PC-3 (cell line): ENCODE measurements around the gene CDHR5. TPM values are rescaled to one million over a fixed set of nuclear protein-coding genes. Genes with fewer than 3 reads are reported as not detected.

Source experiments
- ATAC-seq: fragments of 200-7000 bp; cut with Tn5 transposase; 2 replicates; pipeline ENCODE4 v1.9.1; 2020; ENCODE audit warnings: mild to moderate bottlenecking, moderate library complexity
- BruUV-seq: library from RNA; stranded (reverse); fragments of 400-500 nt; replicated peaks from 2 replicates; lab custom pipeline; 2021; lab: Mats Ljungman, UMichigan
- CTCF ChIA-PET: fragments of 300-600 bp; sonication (Branson Sonifier 250); formaldehyde crosslinking; loops from one replicate; lab custom pipeline; 2022; ENCODE audit warnings: antibody characterized with exemption; lab: Charles Lee
- POLR2A ChIA-PET: fragments of 300-600 bp; sonication (Branson Sonifier 250); formaldehyde crosslinking; loops from one replicate; lab custom pipeline; 2022; ENCODE audit warnings: antibody characterized with exemption; ENCODE audit not compliant: unreplicated experiment; lab: Charles Lee
- DNase-seq: peaks from one replicate; pipeline ENCODE4 v3.0.0-alpha.2; 2015
- H2AFZ ChIP-seq: fragments of 300-600 bp; sonication (generic); 2 replicates; pipeline ENCODE4 v1.6.0; 2016; ENCODE audit warnings: antibody characterized with exemption, low read length
- H3F3A ChIP-seq: fragments of 300-600 bp; sonication (generic); one replicate; pipeline ENCODE4 v1.6.0; 2017; ENCODE audit warnings: antibody characterized with exemption, low read length, control low read depth, mild to moderate bottlenecking; ENCODE audit not compliant: unreplicated experiment
- H3K27ac ChIP-seq: fragments of 300-600 bp; sonication (generic); 2 replicates; pipeline ENCODE4 v1.5.1; 2016; ENCODE audit warnings: mild to moderate bottlenecking, low read length
- H3K27me3 ChIP-seq: fragments of 300-600 bp; sonication (generic); 2 replicates; pipeline ENCODE4 v1.6.1; 2016; ENCODE audit warnings: low read length, mixed read lengths
- H3K36me3 ChIP-seq: fragments of 300-600 bp; sonication (generic); 2 replicates; pipeline ENCODE4 v1.6.1; 2016; ENCODE audit warnings: low read depth, mixed run types, low read length, mixed read lengths
- H3K4me1 ChIP-seq: fragments of 300-600 bp; sonication (generic); 2 replicates; pipeline ENCODE4 v1.5.1; 2016; ENCODE audit warnings: low read length; ENCODE audit not compliant: insufficient read depth
- H3K4me2 ChIP-seq: fragments of 300-600 bp; sonication (generic); 2 replicates; pipeline ENCODE4 v1.6.0; 2016; ENCODE audit warnings: low read length
- H3K4me3 ChIP-seq: fragments of 300-600 bp; sonication (generic); 2 replicates; pipeline ENCODE4 v1.5.1; 2016; ENCODE audit warnings: mild to moderate bottlenecking, low read length, mixed read lengths
- H3K79me2 ChIP-seq: fragments of 300-600 bp; sonication (generic); 2 replicates; pipeline ENCODE4 v1.6.1; 2017; ENCODE audit warnings: low read length, mixed read lengths
- H3K9ac ChIP-seq: fragments of 300-600 bp; sonication (generic); 2 replicates; pipeline ENCODE4 v1.6.0; 2016; ENCODE audit warnings: mild to moderate bottlenecking, low read length
- H3K9me2 ChIP-seq: fragments of 300-600 bp; sonication (generic); replicated peaks from 2 replicates; pipeline ENCODE4 v1.6.1; 2016; ENCODE audit warnings: mixed run types, low read length, mixed read lengths
- H3K9me3 ChIP-seq: fragments of 300-600 bp; sonication (generic); 2 replicates; pipeline ENCODE4 v1.6.1; 2016; ENCODE audit warnings: low read length, mixed read lengths
- H4K20me1 ChIP-seq: fragments of 300-600 bp; sonication (generic); 2 replicates; pipeline ENCODE4 v1.6.1; 2016; ENCODE audit warnings: low read length, mixed read lengths
- EZH2 ChIP-seq: fragments of 300-600 bp; sonication (generic); IDR thresholded peaks from one replicate; pipeline ENCODE4 v1.6.1; 2017; ENCODE audit warnings: antibody characterized with exemption, mild to moderate bottlenecking, low read length; ENCODE audit not compliant: unreplicated experiment
- EZH2phosphoT487 ChIP-seq: fragments of 300-600 bp; sonication (generic); IDR thresholded peaks from 2 replicates; pipeline ENCODE4 v1.6.1; 2018; ENCODE audit warnings: mild to moderate bottlenecking, antibody characterized with exemption, low read length, borderline replicate concordance
- intact Hi-C: fragments of 100-400 bp; cut with micrococcal nuclease; formaldehyde crosslinking; loops from 2 replicates; pipeline ENCODE4 v1.9.0; 2023
- total RNA-seq: library from RNA; depleted of rRNA; stranded (reverse); fragments of >200 nt; gene quantifications from 2 replicates; pipeline ENCODE4 v1.2.3, GENCODE V29; 2014
- TF ChIP-seq, protein P1 (sequence below): fragments of 300-600 bp; sonication (generic); conservative IDR thresholded peaks from 2 replicates; pipeline ENCODE4 v1.5.1; 2017; ENCODE audit warnings: antibody characterized with exemption, low read depth, mild to moderate bottlenecking, low read length

CDHR5 gene
- total RNA-seq, 1 experiment from 2014 or later: not detected

DNA sequence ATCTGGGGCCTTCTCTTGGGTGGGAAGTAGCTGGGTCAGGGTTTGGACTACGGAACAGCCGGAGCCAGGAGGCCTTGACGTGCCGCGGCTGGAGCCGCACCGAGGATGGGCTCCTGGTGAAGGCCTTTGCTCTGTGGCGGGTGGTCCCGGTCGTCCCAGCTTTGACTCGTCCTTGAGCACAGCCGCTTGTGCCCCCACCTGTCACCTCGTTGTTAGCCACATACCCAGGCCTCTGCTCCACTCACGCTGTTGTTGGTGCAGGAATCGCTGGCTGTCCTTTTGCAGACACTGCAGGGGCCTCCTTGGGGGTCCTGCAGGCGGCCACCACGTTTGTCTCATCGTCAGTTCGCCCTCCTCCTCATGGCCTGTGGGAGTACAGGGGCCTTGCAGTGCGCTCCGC, 31.4 kb downstream of the CDHR5 start:
- no peak overlapping the region for H3K4me2 ChIP-seq
- no peaks in the 10 kb centered on the region for H4K20me1 ChIP-seq
- H3F3A ChIP-seq: no peaks in the 10 kb centered on the region
- peaks cover 14% of the 10 kb centered on the region for H3K79me2 ChIP-seq
- ChIA-PET CTCF (no interaction called here), POLR2A (no interaction called here)
- no TSS peak for BruUV-seq
- H3K9ac ChIP-seq: no peak overlapping the region
- DNase-seq (no peak), ATAC-seq (no peak)
- no peaks in the 10 kb centered on the region for H3K9me3 ChIP-seq
- H3K4me3 ChIP-seq: no peak overlapping the region
- no peaks in the 10 kb centered on the region for H3K4me1 ChIP-seq
- no peak overlapping the region for H3K27ac ChIP-seq
- TF ChIP-seq, protein P1, sequence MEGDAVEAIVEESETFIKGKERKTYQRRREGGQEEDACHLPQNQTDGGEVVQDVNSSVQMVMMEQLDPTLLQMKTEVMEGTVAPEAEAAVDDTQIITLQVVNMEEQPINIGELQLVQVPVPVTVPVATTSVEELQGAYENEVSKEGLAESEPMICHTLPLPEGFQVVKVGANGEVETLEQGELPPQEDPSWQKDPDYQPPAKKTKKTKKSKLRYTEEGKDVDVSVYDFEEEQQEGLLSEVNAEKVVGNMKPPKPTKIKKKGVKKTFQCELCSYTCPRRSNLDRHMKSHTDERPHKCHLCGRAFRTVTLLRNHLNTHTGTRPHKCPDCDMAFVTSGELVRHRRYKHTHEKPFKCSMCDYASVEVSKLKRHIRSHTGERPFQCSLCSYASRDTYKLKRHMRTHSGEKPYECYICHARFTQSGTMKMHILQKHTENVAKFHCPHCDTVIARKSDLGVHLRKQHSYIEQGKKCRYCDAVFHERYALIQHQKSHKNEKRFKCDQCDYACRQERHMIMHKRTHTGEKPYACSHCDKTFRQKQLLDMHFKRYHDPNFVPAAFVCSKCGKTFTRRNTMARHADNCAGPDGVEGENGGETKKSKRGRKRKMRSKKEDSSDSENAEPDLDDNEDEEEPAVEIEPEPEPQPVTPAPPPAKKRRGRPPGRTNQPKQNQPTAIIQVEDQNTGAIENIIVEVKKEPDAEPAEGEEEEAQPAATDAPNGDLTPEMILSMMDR: no peak
- TF ChIP-seq EZH2phosphoT487: no peak
- no peak for TF ChIP-seq EZH2
- intact Hi-C loops: no loop called here
- no peaks in the 10 kb centered on the region for H3K9me2 ChIP-seq
- no peak overlapping the region for H2AFZ ChIP-seq
- H3K27me3 ChIP-seq: no peaks in the 10 kb centered on the region
- peaks cover 40% of the 10 kb centered on the region for H3K36me3 ChIP-seq

DNA sequence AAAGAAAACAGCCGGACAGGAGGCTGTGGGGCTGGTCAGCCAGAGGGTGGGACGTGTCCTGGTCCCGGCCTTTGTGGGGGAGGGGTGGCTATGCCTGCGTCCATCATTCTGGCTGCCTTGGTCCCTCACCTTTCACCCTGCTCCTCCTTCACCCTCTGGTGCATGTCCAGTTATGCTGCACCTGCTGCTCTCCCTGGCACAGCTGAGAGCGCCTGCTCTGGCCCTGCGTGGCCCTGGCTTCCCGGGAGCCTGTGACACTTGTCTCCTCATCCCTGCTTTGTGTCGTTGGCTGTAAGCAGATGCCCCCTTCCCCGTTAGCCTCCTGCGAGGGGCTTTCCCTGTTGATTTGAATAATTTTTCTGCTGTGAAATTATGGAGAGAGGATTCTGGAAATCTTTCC, 31.8 kb downstream of the CDHR5 start:
- Histone ChIP-seq H3K27ac (no peak overlapping the region), H3K36me3 (peaks cover 41% of the 10 kb centered on the region), H4K20me1 (no peaks in the 10 kb centered on the region), H3F3A (no peaks in the 10 kb centered on the region), H3K4me3 (no peak overlapping the region), H3K9me2 (no peaks in the 10 kb centered on the region), H3K27me3 (no peaks in the 10 kb centered on the region), H3K4me1 (no peaks in the 10 kb centered on the region), H3K9ac (no peak overlapping the region), H2AFZ (no peak overlapping the region), H3K9me3 (no peaks in the 10 kb centered on the region), H3K4me2 (no peak overlapping the region), H3K79me2 (peaks cover 17% of the 10 kb centered on the region)
- intact Hi-C loops: no loop called here
- ChIA-PET POLR2A (no interaction called here), CTCF (no interaction called here)
- DNase-seq: no peak
- BruUV-seq: no TSS peak
- TF ChIP-seq, protein P1: no peak
- TF ChIP-seq EZH2 (no peak), EZH2phosphoT487 (no peak)
- no peak for ATAC-seq

DNA sequence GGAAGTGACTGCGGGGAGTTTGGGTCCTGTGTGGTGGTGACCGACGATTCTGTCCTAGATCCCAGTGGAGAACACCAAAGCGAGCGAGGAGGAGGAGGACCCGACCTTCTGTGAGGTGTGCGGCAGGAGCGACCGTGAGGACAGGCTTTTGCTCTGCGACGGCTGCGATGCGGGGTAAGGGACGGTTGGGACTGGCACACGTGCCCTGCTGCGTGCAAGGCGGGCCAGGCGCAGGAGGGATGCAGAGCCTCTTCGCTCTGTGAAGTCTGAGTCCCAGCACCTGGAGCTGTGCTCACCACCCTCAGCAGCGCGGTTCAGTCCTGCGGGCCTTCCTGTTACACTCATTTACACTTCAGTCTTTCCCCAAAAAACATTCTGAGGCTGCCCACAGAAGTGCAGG, 32.3 kb downstream of the CDHR5 start:
- Histone ChIP-seq H3K9me3 (no peaks in the 10 kb centered on the region), H3K4me2 (no peak overlapping the region), H3K36me3 (peaks cover 45% of the 10 kb centered on the region), H3F3A (no peaks in the 10 kb centered on the region), H3K9me2 (no peaks in the 10 kb centered on the region), H3K27me3 (no peaks in the 10 kb centered on the region), H3K9ac (no peak overlapping the region), H3K4me3 (no peak overlapping the region), H3K27ac (no peak overlapping the region), H4K20me1 (no peaks in the 10 kb centered on the region), H2AFZ (no peak overlapping the region), H3K4me1 (no peaks in the 10 kb centered on the region), H3K79me2 (peaks cover 21% of the 10 kb centered on the region)
- no peak for TF ChIP-seq EZH2phosphoT487
- TF ChIP-seq, protein P1: no peak
- no peak for TF ChIP-seq EZH2
- DNase-seq: no peak
- intact Hi-C loops: no loop called here
- no peak for ATAC-seq
- POLR2A ChIA-PET: no interaction called here
- CTCF ChIA-PET: no interaction called here
- BruUV-seq: no TSS peak
